Gastroesophageal sphincter (tissue), 4 donors: Measurements from ENCODE around the gene CTR9. TPM values are rescaled to one million over a fixed set of nuclear protein-coding genes. Genes with fewer than 3 reads are reported as not detected.
A peak's percentile ranks its signal among the peaks of the same experiment; 100 is the strongest.

Source experiments
- ATAC-seq: fragments of 150-250 bp; one replicate; pipeline ENCODE4 v1.9.1; 2016; ENCODE audit warnings: mild to moderate bottlenecking, moderate library complexity
- H3K27ac ChIP-seq, 4 donors: fragments of 200-600 bp; sonication (generic) in 3 of 4; 1 replicate in 3 of 4; 2 replicates in 1 of 4; pipeline ENCODE4 v1.5.1; 2016 to 2019
- H3K27me3 ChIP-seq: fragments of 200-600 bp; sonication (generic); one replicate; pipeline ENCODE4 v1.5.1; 2019
- H3K36me3 ChIP-seq, 2 donors: fragments of 200-600 bp; sonication (generic); one replicate each; pipeline ENCODE4 v1.5.1; 2019; ENCODE audit warnings: control low read depth in 1 of 2
- H3K4me1 ChIP-seq, 3 donors: fragments of 200-600 bp; sonication (generic); 1 replicate in 2 of 3; 2 replicates in 1 of 3; pipeline ENCODE4 v1.5.1; 2016 to 2019; ENCODE audit warnings: control low read depth in 2 of 3
- H3K4me3 ChIP-seq, 2 donors: fragments of 200-600 bp; sonication (generic); one replicate each; pipeline ENCODE4 v1.5.1; 2019; ENCODE audit warnings: mild to moderate bottlenecking in 1 of 2, moderate library complexity in 1 of 2
- H3K9me3 ChIP-seq, 3 donors: fragments of 200-600 bp; sonication (generic); one replicate each; pipeline ENCODE4 v1.5.1; 2017 to 2019; ENCODE audit warnings: control low read depth in 2 of 3
- CTCF ChIP-seq, 4 experiments: fragments of 200-600 bp in 2 of 4; fragments of 450-650 bp in 2 of 4; sonication (generic) in 1 of 4; IDR thresholded peaks; one replicate each; pipeline ENCODE4 v1.5.1; 2017 to 2019; ENCODE audit warnings: antibody characterized with exemption in 4 of 4, mild to moderate bottlenecking in 2 of 4, moderate library complexity in 2 of 4
- EP300 ChIP-seq: sonication (generic); formaldehyde crosslinking; IDR thresholded peaks from one replicate; pipeline ENCODE4 v1.6.1; 2017; ENCODE audit warnings: antibody characterized with exemption, mild to moderate bottlenecking
- POLR2A ChIP-seq, 2 donors: fragments of 450-650 bp; IDR thresholded peaks; one replicate each; pipeline ENCODE4 v1.6.1; 2017; ENCODE audit warnings: antibody characterized with exemption in 2 of 2, mild to moderate bottlenecking in 2 of 2, moderate library complexity in 1 of 2
- POLR2AphosphoS5 ChIP-seq: sonication (generic); formaldehyde crosslinking; IDR thresholded peaks from one replicate; pipeline ENCODE4 v1.6.1; 2017; ENCODE audit warnings: antibody characterized with exemption
- WGBS, 2 donors: methylation state at CpG; one replicate each; pipeline ENCODE4 v1.1.5; 2018; ENCODE audit warnings: low coverage in 1 of 2; 5-methylcytosine and 5-hydroxymethylcytosine counted together
- total RNA-seq, 4 donors: library from RNA; depleted of rRNA; stranded (reverse); fragments of >200 nt; gene quantifications; one replicate each; pipeline ENCODE4 v1.1.0, GENCODE V29; 2016

The CTR9 gene
- total RNA-seq, 4 donors from 2014 or later: 18.1 to 21.8 (median 20.9) TPM

- H3K36me3 ChIP-seq: peaks cover 4 to 34% of the 10 kb centered on the region in 2 donors
- no peak for ATAC-seq
- no peaks in the 10 kb centered on the region for H3K9me3 ChIP-seq
- 66 to 70% methylated on average over 3 of the region's 3 CpGs for WGBS, 2 donors
- H3K4me1 ChIP-seq: peaks cover 0 to 9% (median 2%) of the 10 kb centered on the region in 3 donors
- H3K27me3 ChIP-seq: no peaks in the 10 kb centered on the region
- H3K27ac ChIP-seq: peak overlapping the region; percentile 62 to 78 (median 72)
- TF ChIP-seq POLR2AphosphoS5 (no peak), CTCF (IDR thresholded peaks at IDR 0.05) (no peak), POLR2A (IDR thresholded peaks at IDR 0.05) (no peak), EP300 (no peak)
- no peak overlapping the region for H3K4me3 ChIP-seq
Measured at GRCh38 chr11:10777393-10777793, 26.3 kb downstream of the CTR9 start.

GRCh38 chr11:10777806-10778205 lies 26.8 kb downstream of the CTR9 start:
- H3K4me1 ChIP-seq: peaks cover 0 to 9% (median 2%) of the 10 kb centered on the region in 3 donors
- H3K27ac ChIP-seq: peak overlapping the region; percentile 62 to 78 (median 72)
- no peaks in the 10 kb centered on the region for H3K27me3 ChIP-seq
- TF ChIP-seq POLR2AphosphoS5 (no peak), EP300 (no peak), POLR2A (IDR thresholded peaks at IDR 0.05) (no peak), CTCF (IDR thresholded peaks at IDR 0.05) (no peak)
- no peak overlapping the region for H3K4me3 ChIP-seq
- no peak for ATAC-seq
- no peaks in the 10 kb centered on the region for H3K9me3 ChIP-seq
- 56 to 66% methylated on average over 2 to 6 of the region's 6 CpGs for WGBS, 2 donors
- H3K36me3 ChIP-seq: peaks cover 4 to 34% of the 10 kb centered on the region in 2 donors

GRCh38 chr11:10778217-10778970 lies 27.3 kb downstream of the CTR9 start:
- Histone ChIP-seq H3K9me3 (no peaks in the 10 kb centered on the region), H3K27ac (peak overlapping the region; percentile 62 to 78 (median 72)), H3K27me3 (no peaks in the 10 kb centered on the region), H3K4me3 (no peak overlapping the region), H3K4me1 (peaks cover 0 to 9% (median 2%) of the 10 kb centered on the region in 3 donors), H3K36me3 (peaks cover 4 to 34% of the 10 kb centered on the region in 2 donors)
- TF ChIP-seq CTCF (IDR thresholded peaks at IDR 0.05) (no peak), POLR2AphosphoS5 (no peak), POLR2A (IDR thresholded peaks at IDR 0.05) (no peak), EP300 (no peak)
- 53 to 85% methylated on average over 4 to 12 of the region's 13 CpGs for WGBS, 2 donors
- peak; percentile 82 for ATAC-seq

GRCh38 chr11:10779086-10779485 lies 28.0 kb downstream of the CTR9 start:
- WGBS, 2 donors: 59 to 78% methylated on average over 1 of the region's 1 CpG
- Histone ChIP-seq H3K27me3 (no peaks in the 10 kb centered on the region), H3K4me3 (no peak overlapping the region), H3K27ac (peak overlapping the region; percentile 9 to 78 (median 68)), H3K36me3 (peaks cover 4 to 34% of the 10 kb centered on the region in 2 donors), H3K9me3 (no peaks in the 10 kb centered on the region), H3K4me1 (peaks cover 0 to 9% (median 2%) of the 10 kb centered on the region in 3 donors)
- no peak for TF ChIP-seq POLR2A (IDR thresholded peaks at IDR 0.05)
- no peak for TF ChIP-seq EP300
- no peak for TF ChIP-seq CTCF (IDR thresholded peaks at IDR 0.05)
- no peak for TF ChIP-seq POLR2AphosphoS5
- no peak for ATAC-seq

GRCh38 chr11:10780040-10780439 lies 29.0 kb downstream of the CTR9 start:
- H3K9me3 ChIP-seq: no peaks in the 10 kb centered on the region
- H3K4me3 ChIP-seq: no peak overlapping the region
- WGBS, 2 donors: 86% methylated on average over 2 of the region's 2 CpGs; no CpG with 5 or more reads in 1 of the 2 donors
- ATAC-seq: no peak
- H3K27ac ChIP-seq: no peak overlapping the region
- H3K27me3 ChIP-seq: no peaks in the 10 kb centered on the region
- TF ChIP-seq POLR2AphosphoS5 (no peak), CTCF (IDR thresholded peaks at IDR 0.05) (no peak), POLR2A (IDR thresholded peaks at IDR 0.05) (no peak), EP300 (no peak)
- H3K36me3 ChIP-seq: peaks cover 0 to 34% of the 10 kb centered on the region in 2 donors
- peaks cover 0 to 9% (median 2%) of the 10 kb centered on the region in 3 donors for H3K4me1 ChIP-seq
